Measurements from ENCODE around the gene ABR. TPM values are rescaled to one million over a fixed set of nuclear protein-coding genes. Genes with fewer than 3 reads are reported as not detected.
"Not testable (repeated sequence)": the region's sequence is repeated elsewhere in the genome, so short reads cannot be mapped to it uniquely, and the experiment has no call there.

ABR gene
- total RNA-seq, 2 experiments from 2014 or later, result 32.1 to 33.4 TPM

DNA sequence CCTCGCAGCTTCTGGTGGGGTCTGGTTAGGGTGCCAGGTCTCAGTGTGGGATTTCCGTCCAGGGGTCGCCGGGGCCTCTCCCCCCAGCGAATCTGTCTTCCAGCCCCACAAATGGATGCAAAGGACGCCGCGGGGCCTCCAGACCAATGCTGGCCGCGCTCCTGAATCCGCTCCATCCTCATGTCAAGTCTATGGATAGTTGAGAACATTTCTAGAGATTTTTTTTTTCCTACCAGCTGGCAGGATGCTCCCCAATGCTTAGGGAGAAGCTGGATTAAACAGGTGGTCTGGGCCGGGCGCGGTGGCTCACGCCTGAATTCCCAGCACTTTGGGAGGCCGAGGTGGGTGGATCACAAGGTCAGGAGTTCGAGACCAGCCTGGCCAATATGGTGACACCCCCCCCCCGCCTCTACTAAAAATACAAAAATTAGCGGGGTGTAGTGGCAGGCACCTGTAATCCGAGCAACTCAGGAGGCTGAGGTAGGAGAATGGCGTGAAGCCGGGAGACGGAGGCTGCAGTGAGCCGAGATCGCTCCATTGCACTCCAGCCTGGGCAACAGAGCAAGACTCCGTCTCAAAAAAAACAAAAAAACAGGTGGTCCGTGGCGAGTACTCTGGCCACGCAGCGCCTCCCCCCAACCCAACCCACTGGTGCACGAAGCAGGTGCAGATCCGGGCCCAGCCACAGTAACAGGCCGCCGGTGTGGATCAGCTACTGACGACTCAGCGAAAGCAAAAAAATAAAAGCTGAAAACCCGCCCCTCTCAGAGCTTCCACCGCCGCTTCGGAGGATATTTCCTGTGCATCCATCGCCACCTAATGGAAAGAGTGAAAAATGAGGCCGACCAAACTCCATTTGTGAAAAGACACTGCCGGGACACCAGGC is 199.1 kb downstream of the ABR start:
- CTCF ChIA-PET, result interaction anchor here (0.6 to 2.8 kb wide), 32 partner anchors 9 to 573 kb away, joined by 3 to 23 read pairs (median 4); partner anchors contain the start of genes GLOD4, MRM3 and TIMM22
- Mint-ChIP-seq H3K4me3 (peak overlapping the region; percentile 66), H3K9me3 (no peaks in the 10 kb centered on the region), H3K27ac (no peak overlapping the region), H3K4me1 (ENCODE audit: low read depth) (peaks cover 19% of the 10 kb centered on the region), H3K36me3 (ENCODE audit: low read depth) (no peaks in the 10 kb centered on the region), H3K27me3 (ENCODE audit: low read depth) (peaks cover 24% of the 10 kb centered on the region)
- intact Hi-C loops (cut with micrococcal nuclease), result loop anchor here (1.0 to 2.0 kb wide), 6 partner anchors 16 to 838 kb away; partner anchors contain the start of genes TIMM22 and VPS53
- peak; percentile 85 for DNase-seq

DNA sequence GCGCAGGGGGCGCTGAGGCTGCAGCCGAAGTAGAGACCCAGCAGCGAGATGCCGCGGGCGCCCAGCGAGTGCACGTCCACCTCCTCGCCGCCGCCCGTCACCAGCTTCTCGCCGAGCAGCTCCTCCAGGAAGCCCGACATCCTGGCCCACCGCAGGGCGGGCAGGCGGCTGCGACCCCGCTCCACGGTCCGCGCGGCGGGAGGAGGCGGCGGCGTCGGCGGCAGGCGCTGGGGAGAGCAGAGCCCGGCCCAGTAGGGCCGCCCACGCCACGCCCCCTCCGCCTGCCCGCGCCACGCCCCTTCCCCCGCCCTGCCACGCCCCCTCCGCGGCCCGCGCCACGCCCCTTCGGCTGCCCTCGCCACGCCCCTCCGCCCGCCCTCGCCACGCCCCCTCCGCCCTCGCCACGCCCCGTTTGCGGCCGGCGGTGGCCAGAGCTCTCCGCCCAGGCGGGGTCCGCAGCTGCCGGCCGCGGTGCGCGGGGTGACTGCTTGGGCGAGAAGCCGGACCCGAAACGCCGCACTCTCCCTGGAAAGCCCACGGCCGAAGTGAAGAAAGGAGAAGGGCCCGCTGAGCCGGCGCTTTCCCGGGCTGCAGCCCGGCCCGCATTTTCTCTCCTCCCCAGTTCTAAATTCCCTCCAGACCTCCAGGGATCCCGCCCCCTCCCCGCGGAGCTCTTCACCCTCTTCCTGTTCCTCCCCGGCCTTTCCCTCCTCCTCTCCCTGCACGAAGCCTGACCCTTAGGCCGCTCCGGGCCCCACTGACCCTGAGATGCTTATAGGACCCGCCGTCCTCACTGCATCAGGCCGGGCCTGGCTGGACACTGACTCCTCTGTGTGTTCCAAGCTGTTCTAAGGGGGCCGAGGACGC is 200.0 kb downstream of the ABR start, which contains the start of gene NXN:
Gene NXN, minus strand, starts transcription at position 238 of the 867 bp plus-strand sequence.
- peak within 1 kb of the TSS; percentile 66 for H3K4me3 Mint-ChIP-seq
- H3K36me3 Mint-ChIP-seq (ENCODE audit: low read depth), result no peaks in the 10 kb centered on the region
- peaks cover 33% of the 10 kb centered on the region for H3K27me3 Mint-ChIP-seq (ENCODE audit: low read depth)
- CTCF ChIA-PET, result interaction anchor here (1.0 to 2.8 kb wide), 7 partner anchors 13 to 279 kb away, joined by 3 to 23 read pairs (median 8); partner anchors contain the start of gene TIMM22
- H3K9me3 Mint-ChIP-seq, result no peaks in the 10 kb centered on the region
- peak; percentile 86 for DNase-seq
- no peak within 1 kb of the TSS for H3K27ac Mint-ChIP-seq
- intact Hi-C loops (cut with micrococcal nuclease), result loop anchor here (2.0 kb wide), 4 partner anchors 17 to 837 kb away; partner anchors contain the start of genes TIMM22 and VPS53
- H3K4me1 Mint-ChIP-seq (ENCODE audit: low read depth), result peaks cover 19% of the 10 kb centered on the region

DNA sequence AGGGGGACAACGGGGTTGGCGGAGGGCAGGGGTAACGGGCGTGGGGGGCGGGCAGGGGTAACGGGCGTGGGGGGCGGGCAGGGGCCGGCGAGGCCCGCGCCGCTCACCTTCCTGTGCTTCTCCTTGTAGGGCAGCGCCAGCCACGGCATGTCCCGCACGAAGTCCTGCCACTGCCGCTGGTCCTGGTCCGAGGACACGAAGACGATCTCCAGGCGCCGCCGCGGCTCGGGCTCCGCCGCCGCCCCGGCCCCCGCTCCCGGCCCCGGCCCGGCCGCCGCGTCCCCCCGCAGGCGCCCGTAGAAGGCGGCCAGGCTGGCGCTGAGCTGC is 200.6 kb downstream of the ABR start:
- Mint-ChIP-seq H3K4me1 (ENCODE audit: low read depth) (peaks cover 19% of the 10 kb centered on the region), H3K4me3 (no peak overlapping the region), H3K36me3 (ENCODE audit: low read depth) (no peaks in the 10 kb centered on the region), H3K9me3 (no peaks in the 10 kb centered on the region), H3K27ac (no peak overlapping the region), H3K27me3 (ENCODE audit: low read depth) (peaks cover 35% of the 10 kb centered on the region)
- DNase-seq, result peak; percentile 25
- CTCF ChIA-PET, result interaction anchor here (1.0 to 2.8 kb wide), 3 partner anchors 18 to 184 kb away, joined by 3 to 23 read pairs (median 13); partner anchors contain the start of gene TIMM22
- intact Hi-C loops (cut with micrococcal nuclease), result no loop called here

DNA sequence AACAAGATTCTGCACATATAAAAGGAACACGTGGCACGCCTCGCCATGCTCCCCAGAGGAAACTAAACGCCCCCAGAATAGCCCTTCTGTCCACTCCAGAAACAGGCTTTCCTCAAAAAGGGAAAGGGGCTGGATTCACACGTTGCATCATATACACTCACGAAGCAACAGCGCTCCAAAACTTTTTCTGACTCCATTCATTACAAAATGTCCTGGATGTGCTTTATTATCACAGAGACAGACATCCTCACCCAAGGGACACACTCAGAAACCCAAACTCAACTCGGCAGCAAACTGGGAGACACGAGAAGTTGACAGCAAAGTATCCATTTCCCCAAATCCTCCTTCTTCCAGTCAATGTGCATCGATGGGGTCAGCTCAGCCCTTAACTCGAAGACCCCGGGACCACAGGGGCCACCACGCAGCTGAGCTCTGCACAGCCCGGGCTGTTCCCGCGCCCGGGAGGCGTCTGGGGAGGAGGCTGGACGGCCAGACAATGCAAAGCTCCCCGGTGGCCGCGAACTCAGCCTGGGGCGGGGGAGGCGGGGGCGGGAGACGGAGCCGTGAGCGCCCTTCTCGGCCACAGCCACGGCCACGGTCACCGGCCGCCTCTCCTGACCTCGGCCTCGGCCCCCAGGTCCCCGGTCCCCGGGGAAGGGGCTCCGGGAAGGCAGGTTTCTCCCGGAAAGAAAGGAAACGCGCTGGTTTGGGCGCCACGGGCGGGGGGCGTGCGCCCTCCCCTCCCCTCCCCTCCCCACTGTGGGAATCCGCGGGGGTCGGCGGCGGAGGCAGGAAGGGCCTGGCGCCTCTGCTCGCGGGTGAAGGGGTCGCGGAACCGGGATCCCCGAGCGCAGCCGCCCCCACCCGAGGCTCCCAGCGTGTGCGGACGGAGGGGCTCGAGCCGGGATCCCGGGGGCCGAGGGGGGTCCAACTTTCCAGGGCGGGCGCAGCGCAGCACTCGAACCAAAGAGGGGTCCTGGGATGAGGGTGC is 201.4 kb downstream of the ABR start:
- no peak for DNase-seq
- H3K4me3 Mint-ChIP-seq, result peak overlapping the region; percentile 62
- H3K36me3 Mint-ChIP-seq (ENCODE audit: low read depth), result no peaks in the 10 kb centered on the region
- intact Hi-C loops (cut with micrococcal nuclease), result no loop called here
- peaks cover 36% of the 10 kb centered on the region for H3K27me3 Mint-ChIP-seq (ENCODE audit: low read depth)
- CTCF ChIA-PET, result no interaction called here
- peaks cover 19% of the 10 kb centered on the region for H3K4me1 Mint-ChIP-seq (ENCODE audit: low read depth)
- H3K27ac Mint-ChIP-seq, result no peak overlapping the region
- H3K9me3 Mint-ChIP-seq, result no peaks in the 10 kb centered on the region

DNA sequence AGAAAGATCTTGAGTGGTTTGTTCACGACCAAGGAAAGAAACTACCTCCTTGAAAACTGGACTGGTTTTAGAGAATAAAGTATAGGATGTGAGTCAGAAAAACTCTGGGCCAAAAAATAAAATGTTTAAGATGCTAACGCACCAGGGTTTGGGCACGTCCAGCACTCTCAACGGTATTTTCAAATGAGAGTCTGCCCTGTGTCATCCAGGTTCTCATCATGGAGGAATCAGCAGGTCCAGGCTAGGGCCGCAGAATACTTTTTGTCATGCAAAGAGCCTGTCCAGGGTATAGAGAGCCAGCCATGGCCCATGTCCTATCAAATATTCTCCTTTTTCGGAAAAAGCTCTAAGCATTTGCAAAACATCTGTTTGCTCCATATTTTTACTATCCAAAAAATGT is 202.6 kb downstream of the ABR start:
- peaks cover 38% of the 10 kb centered on the region for H3K27me3 Mint-ChIP-seq (ENCODE audit: low read depth)
- CTCF ChIA-PET, result no interaction called here
- no peak for DNase-seq
- peaks cover 19% of the 10 kb centered on the region for H3K4me1 Mint-ChIP-seq (ENCODE audit: low read depth)
- H3K27ac Mint-ChIP-seq, result no peak overlapping the region
- intact Hi-C loops (cut with micrococcal nuclease), result no loop called here
- no peaks in the 10 kb centered on the region for H3K36me3 Mint-ChIP-seq (ENCODE audit: low read depth)
- H3K4me3 Mint-ChIP-seq, result no peak overlapping the region
- no peaks in the 10 kb centered on the region for H3K9me3 Mint-ChIP-seq

DNA sequence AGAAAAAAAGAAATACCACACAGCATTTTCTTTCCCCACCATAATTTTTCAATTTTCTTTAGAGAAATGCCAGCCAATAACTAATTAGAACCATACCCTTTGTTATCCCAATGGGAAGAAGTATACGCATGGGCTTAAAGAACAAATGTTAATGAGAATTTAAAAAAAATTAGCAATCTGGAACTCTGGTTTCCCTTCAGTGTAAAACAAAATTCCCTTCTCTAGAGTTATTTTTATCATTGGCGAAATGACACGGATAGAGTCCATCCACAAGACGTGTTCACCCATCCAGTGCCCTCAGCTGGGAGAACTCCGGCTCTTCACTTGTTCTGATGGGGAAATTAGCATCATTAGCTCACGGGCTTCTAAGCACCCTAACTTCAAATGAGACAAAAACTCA is 203.5 kb downstream of the ABR start:
- Mint-ChIP-seq H3K4me3 (no peak overlapping the region), H3K36me3 (ENCODE audit: low read depth) (no peaks in the 10 kb centered on the region), H3K4me1 (ENCODE audit: low read depth) (peaks cover 19% of the 10 kb centered on the region), H3K9me3 (no peaks in the 10 kb centered on the region), H3K27me3 (ENCODE audit: low read depth) (peaks cover 38% of the 10 kb centered on the region), H3K27ac (no peak overlapping the region)
- intact Hi-C loops (cut with micrococcal nuclease), result no loop called here
- CTCF ChIA-PET, result interaction anchor here (0.7 to 1.6 kb wide), 3 partner anchors 20 to 212 kb away, joined by 3 to 10 read pairs (median 5); partner anchors contain the start of gene TIMM22
- no peak for DNase-seq

DNA sequence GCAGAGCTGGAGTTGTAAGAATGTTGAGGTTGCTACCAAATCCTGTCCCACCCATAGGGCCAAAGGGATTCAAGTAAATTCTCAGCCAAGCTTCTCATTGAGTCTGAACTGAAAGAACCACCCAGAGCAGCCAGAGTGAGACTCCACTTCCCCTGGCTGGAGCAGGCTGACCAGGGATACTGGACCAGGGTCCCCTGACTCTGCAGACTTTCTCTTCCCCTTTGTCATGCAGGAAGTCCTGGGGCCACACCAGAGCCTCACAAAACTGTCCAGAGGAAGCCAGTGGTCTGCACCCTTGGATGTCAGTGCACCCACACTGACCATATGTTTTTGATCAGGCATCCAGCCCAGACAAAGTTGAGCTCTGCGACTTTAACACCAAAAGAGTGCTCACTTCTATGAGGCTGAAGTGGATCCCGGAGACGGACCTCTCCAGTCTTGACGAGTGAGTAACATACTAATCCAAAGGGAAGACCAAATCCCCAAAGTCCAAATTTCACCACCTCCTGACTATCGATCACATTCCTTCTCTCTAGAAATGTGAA is 204.3 kb downstream of the ABR start:
- Mint-ChIP-seq H3K4me3 (no peak overlapping the region), H3K27me3 (ENCODE audit: low read depth) (peaks cover 38% of the 10 kb centered on the region), H3K27ac (no peak overlapping the region), H3K36me3 (ENCODE audit: low read depth) (no peaks in the 10 kb centered on the region), H3K9me3 (no peaks in the 10 kb centered on the region), H3K4me1 (ENCODE audit: low read depth) (peaks cover 11% of the 10 kb centered on the region)
- no peak for DNase-seq
- intact Hi-C loops (cut with micrococcal nuclease), result no loop called here
- CTCF ChIA-PET, result interaction anchor here (0.7 to 1.6 kb wide), 3 partner anchors 21 to 211 kb away, joined by 3 to 10 read pairs (median 3); partner anchors contain the start of gene TIMM22

DNA sequence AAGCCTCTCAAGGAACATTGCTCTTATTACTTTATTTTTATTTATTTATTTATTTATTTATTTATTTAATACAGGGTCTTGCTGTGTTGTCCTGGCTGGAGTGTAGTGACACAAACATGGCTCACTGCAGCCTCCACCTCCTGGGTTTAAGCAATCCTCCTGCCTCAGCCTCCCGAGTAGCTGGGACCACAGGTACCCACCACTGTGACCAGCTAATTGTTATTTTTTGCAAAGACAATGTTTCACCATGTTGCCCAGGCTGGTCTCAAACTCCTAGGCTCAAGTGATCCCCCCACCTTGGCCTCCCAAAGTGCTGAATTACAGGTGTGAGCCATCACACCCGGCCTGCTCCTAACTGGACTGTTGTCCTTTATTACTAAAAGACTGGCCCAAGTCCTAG is 205.0 kb downstream of the ABR start:
- intact Hi-C loops (cut with micrococcal nuclease); DNase-seq; H3K4me1 Mint-ChIP-seq (ENCODE audit: low read depth); H3K4me3 Mint-ChIP-seq; H3K27ac Mint-ChIP-seq; H3K9me3 Mint-ChIP-seq; H3K36me3 Mint-ChIP-seq (ENCODE audit: low read depth): not testable (repeated sequence)
- CTCF ChIA-PET, result interaction anchor here (1.0 to 1.6 kb wide), 2 partner anchors 22 to 180 kb away, joined by 3 to 10 read pairs; partner anchors contain the start of gene TIMM22
- peaks cover 42% of the 10 kb centered on the region for H3K27me3 Mint-ChIP-seq (ENCODE audit: low read depth)

DNA sequence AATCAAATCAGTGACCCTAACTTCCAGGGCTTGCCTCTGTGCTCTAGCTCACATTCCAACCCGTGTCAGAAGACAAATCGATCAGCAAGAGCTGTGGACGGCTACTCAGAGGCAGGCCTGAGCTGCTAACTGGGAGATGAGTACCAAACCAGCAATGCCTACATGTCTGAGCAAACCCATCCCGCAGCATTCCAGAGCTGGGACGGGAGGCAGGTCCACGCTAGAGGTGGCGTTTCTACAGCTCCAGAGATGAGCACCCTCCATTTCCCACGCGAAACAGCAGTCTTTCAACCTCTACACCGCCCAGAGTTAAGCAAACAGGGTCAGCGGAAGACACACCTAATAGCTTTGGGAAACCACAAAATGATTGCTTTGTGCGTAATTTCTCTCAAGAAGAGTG is 206.7 kb downstream of the ABR start:
- no peak for DNase-seq
- intact Hi-C loops (cut with micrococcal nuclease), result no loop called here
- H3K27ac Mint-ChIP-seq, result no peak overlapping the region
- H3K4me1 Mint-ChIP-seq (ENCODE audit: low read depth), result peaks cover 3% of the 10 kb centered on the region
- no peaks in the 10 kb centered on the region for H3K36me3 Mint-ChIP-seq (ENCODE audit: low read depth)
- H3K9me3 Mint-ChIP-seq, result no peaks in the 10 kb centered on the region
- no peak overlapping the region for H3K4me3 Mint-ChIP-seq
- CTCF ChIA-PET, result interaction anchor here (0.5 kb wide), 1 partner anchor 246 kb away, joined by 3 read pairs; no protein-coding TSS in a partner anchor
- peaks cover 47% of the 10 kb centered on the region for H3K27me3 Mint-ChIP-seq (ENCODE audit: low read depth)

DNA sequence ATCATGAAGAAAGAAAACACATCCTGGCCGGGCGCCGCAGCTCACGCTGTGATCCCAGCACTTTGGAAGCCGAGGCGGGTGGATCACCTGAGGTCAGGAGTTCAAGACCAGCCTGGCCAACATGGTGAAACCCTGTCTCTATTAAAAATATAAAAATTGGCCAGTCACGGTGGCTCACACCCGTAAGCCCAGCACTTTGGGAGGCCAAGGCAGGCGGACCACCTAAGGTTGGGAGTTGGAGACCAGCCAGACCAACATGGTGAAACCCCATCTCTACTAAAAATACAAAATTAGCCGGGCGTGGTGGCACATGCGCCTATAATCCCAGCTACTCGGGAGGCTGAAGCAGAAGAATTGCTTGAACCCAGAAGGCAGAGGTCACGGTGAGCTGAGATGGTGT is 207.9 kb downstream of the ABR start:
- peaks cover 35% of the 10 kb centered on the region for H3K27me3 Mint-ChIP-seq (ENCODE audit: low read depth)
- H3K4me3 Mint-ChIP-seq; DNase-seq; H3K36me3 Mint-ChIP-seq (ENCODE audit: low read depth); H3K9me3 Mint-ChIP-seq; H3K27ac Mint-ChIP-seq; CTCF ChIA-PET; H3K4me1 Mint-ChIP-seq (ENCODE audit: low read depth); intact Hi-C loops (cut with micrococcal nuclease): not testable (repeated sequence)

DNA sequence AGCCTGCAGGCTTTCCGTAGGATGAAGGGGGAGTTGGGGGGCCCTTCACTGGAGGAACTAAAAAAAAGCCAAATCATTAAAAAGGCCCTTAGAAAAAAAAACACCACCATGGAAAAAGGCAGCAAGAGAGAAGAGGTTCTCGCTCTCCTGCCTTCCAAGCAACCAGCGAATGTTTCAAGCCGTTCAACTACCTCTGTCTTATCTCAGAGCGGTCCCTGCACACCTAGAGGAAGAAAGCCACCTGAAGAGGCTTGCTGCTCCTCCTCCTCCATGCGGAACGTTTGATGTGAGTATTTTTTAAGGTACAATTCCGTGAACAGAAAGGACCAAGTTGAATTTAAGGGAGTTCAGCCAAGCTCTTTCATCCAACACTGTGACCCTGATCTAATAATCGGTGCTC is 209.4 kb downstream of the ABR start:
- H3K27ac Mint-ChIP-seq, result no peak overlapping the region
- intact Hi-C loops (cut with micrococcal nuclease), result no loop called here
- CTCF ChIA-PET, result interaction anchor here (0.6 kb wide), 1 partner anchor 590 kb away, joined by 6 read pairs; no protein-coding TSS in a partner anchor
- H3K4me3 Mint-ChIP-seq, result no peak overlapping the region
- H3K27me3 Mint-ChIP-seq (ENCODE audit: low read depth), result peaks cover 25% of the 10 kb centered on the region
- H3K4me1 Mint-ChIP-seq (ENCODE audit: low read depth), result no peaks in the 10 kb centered on the region
- H3K36me3 Mint-ChIP-seq (ENCODE audit: low read depth), result no peaks in the 10 kb centered on the region
- H3K9me3 Mint-ChIP-seq, result no peaks in the 10 kb centered on the region
- no peak for DNase-seq
